SU-DHL-6 (cell line): Measurements from ENCODE around the gene BCAS1.

Source experiments
- H2AFZ ChIP-seq: fragments of 200-600 bp; sonication (generic); 2 replicates; pipeline ENCODE4 v1.6.1; 2014; ENCODE audit warnings: low read depth, mild to moderate bottlenecking, moderate library complexity, mixed read lengths, antibody characterized with exemption, low read length; ENCODE audit not compliant: severe bottlenecking
- H3F3A ChIP-seq: fragments of 200-600 bp; shearing (Covaris generic); 2 replicates; pipeline ENCODE4 v1.6.0; 2016; ENCODE audit warnings: antibody characterized with exemption, mild to moderate bottlenecking; ENCODE audit not compliant: insufficient read depth
- H3K27ac ChIP-seq: fragments of 200-600 bp; sonication (generic); 2 replicates; pipeline ENCODE4 v1.5.1; 2016; ENCODE audit warnings: low read depth, mild to moderate bottlenecking, low read length, moderate library complexity, mixed read lengths
- H3K27me3 ChIP-seq: fragments of 200-600 bp; sonication (generic), shearing (Covaris generic); 2 replicates; pipeline ENCODE4 v1.6.0; 2014; ENCODE audit warnings: mild to moderate bottlenecking, low read length
- H3K36me3 ChIP-seq: fragments of 200-600 bp; sonication (generic); 2 replicates; pipeline ENCODE4 v1.6.1; 2014; ENCODE audit warnings: mild to moderate bottlenecking, low read length, mixed read lengths
- H3K4me2 ChIP-seq: fragments of 300-600, 200-600 bp; shearing (Covaris generic), sonication (generic); 2 replicates; pipeline ENCODE4 v1.6.0; 2014; ENCODE audit warnings: low read length, low read depth, mild to moderate bottlenecking; ENCODE audit not compliant: poor library complexity, severe bottlenecking
- H3K4me3 ChIP-seq: fragments of 200-600 bp; sonication (generic); 2 replicates; pipeline ENCODE4 v1.5.1; 2014; ENCODE audit warnings: antibody characterized with exemption, low read length, mild to moderate bottlenecking, mixed read lengths; ENCODE audit not compliant: insufficient read depth, poor library complexity, severe bottlenecking
- H3K79me2 ChIP-seq: fragments of 200-600 bp; sonication (generic); 2 replicates; pipeline ENCODE4 v1.6.1; 2014; ENCODE audit warnings: mild to moderate bottlenecking, low read length, moderate library complexity; ENCODE audit not compliant: insufficient read depth
- H3K9ac ChIP-seq: fragments of 200-600 bp; sonication (generic); 2 replicates; pipeline ENCODE4 v1.7.0; 2014; ENCODE audit warnings: mild to moderate bottlenecking, low read length
- H3K9me2 ChIP-seq: fragments of 200-600 bp; sonication (generic); replicated peaks from 2 replicates; pipeline ENCODE4 v1.6.1; 2014; ENCODE audit warnings: low read length; ENCODE audit not compliant: insufficient read depth
- H3K9me3 ChIP-seq: fragments of 200-600 bp; sonication (generic); 2 replicates; pipeline ENCODE4 v1.6.1; 2014; ENCODE audit warnings: low read length, mixed read lengths; ENCODE audit not compliant: insufficient read depth
- H4K20me1 ChIP-seq: fragments of 200-600 bp; sonication (generic); 2 replicates; pipeline ENCODE4 v1.6.1; 2014; ENCODE audit warnings: low read depth, mild to moderate bottlenecking, antibody characterized with exemption, low read length, moderate library complexity, mixed read lengths
- CTCF ChIP-seq: fragments of 200-600 bp; sonication (generic); IDR thresholded peaks from one replicate; pipeline ENCODE4 v1.5.1; 2017; ENCODE audit warnings: antibody characterized with exemption, mild to moderate bottlenecking, low read length, moderate library complexity; ENCODE audit not compliant: insufficient read depth, poor library complexity, severe bottlenecking
- EZH2phosphoT487 ChIP-seq: fragments of 200-600 bp; sonication (generic), shearing (Covaris generic); conservative IDR thresholded peaks from 2 replicates; pipeline ENCODE4 v1.6.1; 2018; ENCODE audit warnings: mild to moderate bottlenecking, antibody characterized with exemption, low read length, moderate library complexity, mixed read lengths

The BCAS1 gene

GRCh38 chr20:54110457-54110856, 40.1 kb upstream of the BCAS1 start:
- Histone ChIP-seq H3K9ac (no peak overlapping the region), H3K27me3 (no peaks in the 10 kb centered on the region), H3K9me3 (no peaks in the 10 kb centered on the region), H3K36me3 (no peaks in the 10 kb centered on the region), H3K4me3 (no peak overlapping the region), H3K27ac (no peak overlapping the region), H2AFZ (no peak overlapping the region), H3K4me2 (no peak overlapping the region), H3K79me2 (no peaks in the 10 kb centered on the region), H3K9me2 (no peaks in the 10 kb centered on the region), H3F3A (no peaks in the 10 kb centered on the region), H4K20me1 (no peaks in the 10 kb centered on the region)
- TF ChIP-seq CTCF: no peak
- TF ChIP-seq EZH2phosphoT487: no peak

DNA sequence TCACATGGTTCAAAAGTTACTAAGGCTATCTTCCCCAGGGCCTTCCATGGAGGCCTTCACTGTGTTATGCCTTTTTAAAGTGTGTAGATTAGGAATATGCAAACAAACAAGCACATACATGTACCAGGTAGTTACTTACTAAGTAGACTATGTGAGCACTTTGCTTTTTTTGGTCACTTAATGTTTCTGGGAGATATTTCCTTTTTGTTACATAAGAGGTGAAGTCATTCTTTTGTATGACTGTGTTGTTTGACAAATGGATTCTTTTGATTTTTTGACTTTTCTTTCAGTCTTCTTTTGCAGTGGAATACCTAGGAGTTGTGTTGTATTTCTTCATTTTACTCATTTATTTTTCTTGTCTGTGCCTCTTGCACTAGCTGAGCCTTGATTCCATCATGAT, 39.6 kb upstream of the BCAS1 start:
- H4K20me1 ChIP-seq: no peaks in the 10 kb centered on the region
- H3K4me3 ChIP-seq: no peak overlapping the region
- no peaks in the 10 kb centered on the region for H3K36me3 ChIP-seq
- H3K9ac ChIP-seq: no peak overlapping the region
- H3F3A ChIP-seq: no peaks in the 10 kb centered on the region
- H3K4me2 ChIP-seq: no peak overlapping the region
- H3K27me3 ChIP-seq: no peaks in the 10 kb centered on the region
- no peak for TF ChIP-seq EZH2phosphoT487
- TF ChIP-seq CTCF: no peak
- H2AFZ ChIP-seq: no peak overlapping the region
- H3K27ac ChIP-seq: no peak overlapping the region
- H3K79me2 ChIP-seq: no peaks in the 10 kb centered on the region
- no peaks in the 10 kb centered on the region for H3K9me2 ChIP-seq
- no peaks in the 10 kb centered on the region for H3K9me3 ChIP-seq

- Histone ChIP-seq H3K4me3 (no peak overlapping the region), H3K36me3 (no peaks in the 10 kb centered on the region), H3K9me3 (no peaks in the 10 kb centered on the region), H3K9me2 (no peaks in the 10 kb centered on the region), H3K79me2 (no peaks in the 10 kb centered on the region), H3F3A (no peaks in the 10 kb centered on the region), H3K27me3 (no peaks in the 10 kb centered on the region), H3K4me2 (no peak overlapping the region), H2AFZ (no peak overlapping the region), H3K9ac (no peak overlapping the region), H4K20me1 (no peaks in the 10 kb centered on the region), H3K27ac (no peak overlapping the region)
- TF ChIP-seq EZH2phosphoT487: no peak
- TF ChIP-seq CTCF: no peak
Observed at GRCh38 chr20:54108817-54109216, 38.4 kb upstream of the BCAS1 start.

GRCh38 chr20:54108326-54108642, 37.9 kb upstream of the BCAS1 start:
- Histone ChIP-seq H3K27ac (no peak overlapping the region), H3K9me2 (no peaks in the 10 kb centered on the region), H3K79me2 (no peaks in the 10 kb centered on the region), H3K9ac (no peak overlapping the region), H4K20me1 (no peaks in the 10 kb centered on the region), H3K4me2 (no peak overlapping the region), H3K36me3 (no peaks in the 10 kb centered on the region), H3K4me3 (no peak overlapping the region), H2AFZ (no peak overlapping the region), H3F3A (no peaks in the 10 kb centered on the region), H3K27me3 (no peaks in the 10 kb centered on the region), H3K9me3 (no peaks in the 10 kb centered on the region)
- TF ChIP-seq CTCF (no peak), EZH2phosphoT487 (no peak)
